HepG2 (cell line): ENCODE results near the gene ZKSCAN4. TPM values are rescaled to one million over a fixed set of nuclear protein-coding genes. Genes with fewer than 3 reads are reported as not detected.
A peak's percentile ranks its signal among the peaks of the same experiment; 100 is the strongest.

Experiments used
- AGO2 ChIP-seq: fragments of 200-400 bp; formaldehyde crosslinking; optimal IDR thresholded peaks from 2 replicates; pipeline ENCODE3; 2017; ENCODE audit warnings: mild to moderate bottlenecking, low read depth, low read length, moderate library complexity
- ARID4A ChIP-seq: sonication (generic); formaldehyde crosslinking; IDR thresholded peaks from 2 replicates; pipeline ENCODE4 v1.5.0; 2020; ENCODE audit warnings: mild to moderate bottlenecking, missing genetic modification reagents, borderline replicate concordance
- BCL3 ChIP-seq: sonication (generic); formaldehyde crosslinking; IDR thresholded peaks from 2 replicates; pipeline ENCODE4 v1.5.1; 2020; ENCODE audit warnings: mild to moderate bottlenecking, missing genetic modification reagents, moderate library complexity
- CBX5 ChIP-seq: sonication (generic); formaldehyde crosslinking; IDR thresholded peaks from 2 replicates; pipeline ENCODE4 v1.4.0; 2020; ENCODE audit warnings: missing genetic modification reagents, borderline replicate concordance
- ETV5 ChIP-seq: IDR thresholded peaks from 2 replicates; pipeline ENCODE4 v1.6.1; 2018; ENCODE audit warnings: missing biosample characterization, missing genetic modification reagents, inconsistent platforms, borderline replicate concordance
- GATAD1 ChIP-seq: IDR thresholded peaks from 2 replicates; pipeline ENCODE4 v1.6.1; 2016; ENCODE audit warnings: missing genetic modification reagents, missing compliant biosample characterization
- LRRFIP1 ChIP-seq: sonication (generic); formaldehyde crosslinking; conservative IDR thresholded peaks from 2 replicates; pipeline ENCODE4 v1.4.0; 2020; ENCODE audit warnings: missing genetic modification reagents
- MAX ChIP-seq: IDR thresholded peaks from 2 replicates; pipeline ENCODE4 v1.6.1; 2012; ENCODE audit warnings: inconsistent platforms
- TEAD2 ChIP-seq: sonication (generic); formaldehyde crosslinking; IDR thresholded peaks from 2 replicates; pipeline ENCODE4 v1.9.0; 2021; ENCODE audit warnings: missing genetic modification reagents
- TMF1 ChIP-seq: sonication (generic); formaldehyde crosslinking; IDR thresholded peaks from 2 replicates; pipeline ENCODE4 v1.8.1; 2022; ENCODE audit warnings: low read depth, missing genetic modification reagents
- TRIM22 ChIP-seq: fragments of 450-650 bp; IDR thresholded peaks from 2 replicates; pipeline ENCODE4 v1.6.1; 2017
- ZNF275 ChIP-seq: sonication (generic); formaldehyde crosslinking; IDR thresholded peaks from 2 replicates; pipeline ENCODE4 v1.8.0; 2022; ENCODE audit warnings: missing genetic modification reagents, mild to moderate bottlenecking, inconsistent platforms, borderline replicate concordance
- ZNF280B ChIP-seq: sonication (generic); formaldehyde crosslinking; IDR thresholded peaks from 2 replicates; pipeline ENCODE4 v1.5.0; 2020; ENCODE audit warnings: missing genetic modification reagents, mild to moderate bottlenecking, borderline replicate concordance
- ZNF33B ChIP-seq: sonication (generic); formaldehyde crosslinking; IDR thresholded peaks from 2 replicates; pipeline ENCODE4 v1.5.1; 2020; ENCODE audit warnings: mild to moderate bottlenecking, missing genetic modification reagents
- ZNF510 ChIP-seq: sonication (generic); formaldehyde crosslinking; IDR thresholded peaks from 2 replicates; pipeline ENCODE4 v1.4.0; 2020; ENCODE audit warnings: low read depth, mild to moderate bottlenecking, missing genetic modification reagents
- polyA plus RNA-seq, 8 experiments: library from polyadenylated mRNA; depleted of rRNA in 3 of 8; stranded (reverse) in 7 of 8; unstranded in 1 of 8; fragments of >200 nt; fragmentation: Illumina TruSeq in 4 of 8; extraction: Trizol in 4 of 8; gene quantifications; 2 replicates each; pipeline versions ENCODE4 v1.2.1 to v1.2.3, GENCODE V29; 2011 to 2016; ENCODE audit warnings: low read depth in 4 of 8, missing spikeins in 1 of 8, mixed read lengths in 1 of 8; ENCODE audit not compliant: insufficient read depth in 1 of 8
- total RNA-seq, 5 experiments: library from RNA; depleted of rRNA; stranded (reverse); fragments of >200 nt; fragmentation: Illumina TruSeq; extraction: Trizol; gene quantifications; 2 replicates each; pipeline ENCODE4 v1.2.3, GENCODE V29; 2016; ENCODE audit warnings: low read depth in 1 of 5

ZKSCAN4 gene
- total and polyA plus RNA-seq, 2 of the 13 experiments (the other 11 are each of a cell fraction or from before 2014, with no cell fraction given), result 2.9 to 7.8 TPM

- TF ChIP-seq BCL3 (CRISPR knock-in tag) (peak; percentile 83), TEAD2 (CRISPR knock-in tag) (no peak), ZNF275 (CRISPR knock-in tag) (peak; percentile 57; the same call in 1 of the 2 replicates), ARID4A (CRISPR knock-in tag) (peak; percentile 93), TRIM22 (no peak), MAX (peak; percentile 53; the same call in 1 of the 2 replicates), GATAD1 (CRISPR knock-in tag) (peak; percentile 91), LRRFIP1 (CRISPR knock-in tag) (0 out of 2 replicates have a peak, but pooled peaks have one; percentile 40), ETV5 (CRISPR knock-in tag) (peak; percentile 57; the same call in 1 of the 2 replicates), ZNF33B (CRISPR knock-in tag) (peak; percentile 94; the same call in 1 of the 2 replicates), TMF1 (CRISPR knock-in tag) (peak; percentile 49; the same call in 1 of the 2 replicates), ZNF510 (CRISPR knock-in tag) (peak; percentile 42; the same call in 1 of the 2 replicates), AGO2 (no peak), ZNF280B (CRISPR knock-in tag) (peak; percentile 97), CBX5 (CRISPR knock-in tag) (peak; percentile 88; the same call in 1 of the 2 replicates)
Measured at GRCh38 chr6:28266962-28267694, 15.1 kb upstream of the ZKSCAN4 start, which contains the start of gene ZSCAN26 (continued).
